Glutamatergic neuron (in vitro differentiated cells): ENCODE data around the gene ZFHX3. TPM values are rescaled to one million over a fixed set of nuclear protein-coding genes. Genes with fewer than 3 reads are reported as not detected.

ENCODE experiments used
- DNase-seq: peaks from one replicate; pipeline ENCODE4 v3.0.0; 2022
- H3K27ac Mint-ChIP-seq: one replicate; pipeline ENCODE4 v1.8.0; 2020; ENCODE audit warnings: mild to moderate bottlenecking, mixed read lengths, inconsistent platforms; ENCODE audit not compliant: unreplicated experiment
- H3K27me3 Mint-ChIP-seq: one replicate; pipeline ENCODE4 v1.8.0; 2020; ENCODE audit warnings: mild to moderate bottlenecking, moderate library complexity, mixed read lengths, inconsistent platforms; ENCODE audit not compliant: unreplicated experiment
- H3K36me3 Mint-ChIP-seq: one replicate; pipeline ENCODE4 v1.8.0; 2020; ENCODE audit warnings: mild to moderate bottlenecking, mixed read lengths, inconsistent platforms; ENCODE audit not compliant: unreplicated experiment
- H3K4me1 Mint-ChIP-seq: one replicate; pipeline ENCODE4 v1.8.0; 2020; ENCODE audit warnings: mild to moderate bottlenecking, low read depth, mixed read lengths, inconsistent platforms; ENCODE audit not compliant: unreplicated experiment
- H3K4me3 Mint-ChIP-seq: one replicate; pipeline ENCODE4 v1.8.0; 2020; ENCODE audit warnings: mild to moderate bottlenecking, mixed read lengths, inconsistent platforms; ENCODE audit not compliant: unreplicated experiment
- H3K9me3 Mint-ChIP-seq: one replicate; pipeline ENCODE4 v1.8.0; 2020; ENCODE audit warnings: mild to moderate bottlenecking, moderate library complexity, mixed read lengths, inconsistent platforms; ENCODE audit not compliant: unreplicated experiment
- total RNA-seq: library from RNA; stranded (reverse); fragmentation: NEBNext Ultra II Directional; extraction: Animal tissue kit (Norgen Biotek cat#: 25700); gene quantifications from one replicate; pipeline ENCODE4 v1.2.1, GENCODE V29; 2021; ENCODE audit not compliant: unreplicated experiment
- TF ChIP-seq, protein P1 (sequence below): fragments of 200-600 bp; sonication (generic); IDR thresholded peaks from one replicate; pipeline ENCODE4 v1.5.0; 2021; ENCODE audit not compliant: partially characterized antibody, unreplicated experiment

ZFHX3 gene
- total RNA-seq, 1 donor from 2014 or later = 6.8 TPM

DNA sequence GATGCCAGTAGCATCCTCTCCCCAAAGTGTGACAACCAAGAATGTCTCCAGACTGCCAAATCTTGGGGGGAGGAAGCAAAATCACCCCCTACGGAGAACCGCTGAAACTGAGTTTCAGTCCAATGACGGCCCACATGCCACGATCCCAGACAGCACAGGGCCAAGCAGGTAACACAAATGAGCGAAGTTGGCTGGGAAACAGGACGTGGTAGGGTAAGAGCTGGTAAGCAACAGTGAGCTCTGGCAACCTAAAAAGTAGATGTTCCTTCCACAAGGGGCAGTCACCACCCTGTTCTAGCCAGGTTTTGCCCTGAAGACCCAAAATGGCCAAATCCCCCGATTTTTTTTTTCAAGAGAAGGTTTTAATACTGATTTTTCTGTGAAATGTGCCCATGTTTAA lies 25.4 kb downstream of the ZFHX3 start:
- no peak for DNase-seq
- TF ChIP-seq, protein P1, sequence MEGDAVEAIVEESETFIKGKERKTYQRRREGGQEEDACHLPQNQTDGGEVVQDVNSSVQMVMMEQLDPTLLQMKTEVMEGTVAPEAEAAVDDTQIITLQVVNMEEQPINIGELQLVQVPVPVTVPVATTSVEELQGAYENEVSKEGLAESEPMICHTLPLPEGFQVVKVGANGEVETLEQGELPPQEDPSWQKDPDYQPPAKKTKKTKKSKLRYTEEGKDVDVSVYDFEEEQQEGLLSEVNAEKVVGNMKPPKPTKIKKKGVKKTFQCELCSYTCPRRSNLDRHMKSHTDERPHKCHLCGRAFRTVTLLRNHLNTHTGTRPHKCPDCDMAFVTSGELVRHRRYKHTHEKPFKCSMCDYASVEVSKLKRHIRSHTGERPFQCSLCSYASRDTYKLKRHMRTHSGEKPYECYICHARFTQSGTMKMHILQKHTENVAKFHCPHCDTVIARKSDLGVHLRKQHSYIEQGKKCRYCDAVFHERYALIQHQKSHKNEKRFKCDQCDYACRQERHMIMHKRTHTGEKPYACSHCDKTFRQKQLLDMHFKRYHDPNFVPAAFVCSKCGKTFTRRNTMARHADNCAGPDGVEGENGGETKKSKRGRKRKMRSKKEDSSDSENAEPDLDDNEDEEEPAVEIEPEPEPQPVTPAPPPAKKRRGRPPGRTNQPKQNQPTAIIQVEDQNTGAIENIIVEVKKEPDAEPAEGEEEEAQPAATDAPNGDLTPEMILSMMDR = no peak
- Mint-ChIP-seq H3K36me3 (no peaks in the 10 kb centered on the region), H3K9me3 (no peaks in the 10 kb centered on the region), H3K27me3 (peaks cover 10% of the 10 kb centered on the region), H3K4me3 (no peak overlapping the region), H3K27ac (no peak overlapping the region), H3K4me1 (peaks cover 10% of the 10 kb centered on the region)

DNA sequence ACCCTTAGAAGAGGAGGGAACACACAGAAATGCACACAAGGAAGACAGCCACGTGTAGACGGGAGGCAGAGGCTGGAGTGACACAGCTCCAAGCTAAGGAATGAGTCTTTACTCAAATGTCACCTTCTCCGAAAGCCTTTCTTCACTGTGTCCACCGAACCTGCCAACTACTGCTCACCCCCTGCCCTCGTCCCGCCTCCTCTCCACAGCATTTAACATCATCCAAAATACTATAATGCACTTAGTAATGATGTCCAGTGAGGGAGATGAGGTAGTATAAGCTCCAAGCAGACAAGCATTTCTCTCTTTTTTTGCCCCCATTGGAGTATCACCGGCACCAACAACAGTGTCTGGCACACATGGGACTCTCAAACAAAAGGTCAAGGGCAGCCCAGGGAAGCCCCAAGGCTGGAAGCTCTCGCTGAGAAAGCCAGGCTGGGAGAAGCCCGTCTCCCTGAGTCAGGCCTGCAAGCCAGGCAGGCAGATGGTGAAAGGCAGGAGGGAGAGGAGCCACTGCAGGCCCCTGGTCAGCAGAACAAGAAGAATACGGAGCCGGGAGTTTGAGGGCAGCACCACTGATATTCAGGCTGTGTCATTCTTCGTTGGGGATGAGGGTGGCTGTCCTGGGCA lies 25.9 kb downstream of the ZFHX3 start:
- Mint-ChIP-seq H3K4me1 (peaks cover 9% of the 10 kb centered on the region), H3K4me3 (no peak overlapping the region), H3K27ac (no peak overlapping the region), H3K27me3 (peaks cover 10% of the 10 kb centered on the region), H3K36me3 (no peaks in the 10 kb centered on the region), H3K9me3 (peaks cover 2% of the 10 kb centered on the region)
- no peak for DNase-seq
- TF ChIP-seq, protein P1 = no peak

DNA sequence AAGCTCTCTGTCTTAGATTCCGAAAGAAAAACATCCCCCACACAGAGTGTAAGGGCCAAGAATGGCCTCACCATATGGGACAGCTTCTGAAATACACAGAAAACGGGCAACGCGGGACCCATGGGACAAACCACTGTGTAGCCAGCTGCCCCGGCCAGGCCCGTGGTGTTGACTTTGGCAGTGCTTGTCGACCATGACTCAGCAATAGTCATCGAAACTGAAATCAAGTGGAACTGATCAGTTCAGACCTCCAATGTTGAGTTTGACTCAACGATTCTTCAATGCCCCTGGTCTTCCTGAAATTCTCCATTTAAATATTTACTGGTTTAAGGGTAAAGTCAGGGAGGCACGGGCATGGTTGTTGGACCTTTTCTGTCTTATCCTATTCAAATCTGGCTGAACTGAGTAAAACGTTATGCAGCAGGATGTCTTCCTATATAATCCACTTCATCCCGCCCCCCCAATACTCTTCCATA lies 27.5 kb downstream of the ZFHX3 start:
- Mint-ChIP-seq H3K4me1 (peaks cover 9% of the 10 kb centered on the region), H3K9me3 (peaks cover 2% of the 10 kb centered on the region), H3K27ac (no peak overlapping the region), H3K27me3 (peaks cover 10% of the 10 kb centered on the region), H3K4me3 (no peak overlapping the region), H3K36me3 (no peaks in the 10 kb centered on the region)
- no peak for DNase-seq
- TF ChIP-seq, protein P1 = no peak

DNA sequence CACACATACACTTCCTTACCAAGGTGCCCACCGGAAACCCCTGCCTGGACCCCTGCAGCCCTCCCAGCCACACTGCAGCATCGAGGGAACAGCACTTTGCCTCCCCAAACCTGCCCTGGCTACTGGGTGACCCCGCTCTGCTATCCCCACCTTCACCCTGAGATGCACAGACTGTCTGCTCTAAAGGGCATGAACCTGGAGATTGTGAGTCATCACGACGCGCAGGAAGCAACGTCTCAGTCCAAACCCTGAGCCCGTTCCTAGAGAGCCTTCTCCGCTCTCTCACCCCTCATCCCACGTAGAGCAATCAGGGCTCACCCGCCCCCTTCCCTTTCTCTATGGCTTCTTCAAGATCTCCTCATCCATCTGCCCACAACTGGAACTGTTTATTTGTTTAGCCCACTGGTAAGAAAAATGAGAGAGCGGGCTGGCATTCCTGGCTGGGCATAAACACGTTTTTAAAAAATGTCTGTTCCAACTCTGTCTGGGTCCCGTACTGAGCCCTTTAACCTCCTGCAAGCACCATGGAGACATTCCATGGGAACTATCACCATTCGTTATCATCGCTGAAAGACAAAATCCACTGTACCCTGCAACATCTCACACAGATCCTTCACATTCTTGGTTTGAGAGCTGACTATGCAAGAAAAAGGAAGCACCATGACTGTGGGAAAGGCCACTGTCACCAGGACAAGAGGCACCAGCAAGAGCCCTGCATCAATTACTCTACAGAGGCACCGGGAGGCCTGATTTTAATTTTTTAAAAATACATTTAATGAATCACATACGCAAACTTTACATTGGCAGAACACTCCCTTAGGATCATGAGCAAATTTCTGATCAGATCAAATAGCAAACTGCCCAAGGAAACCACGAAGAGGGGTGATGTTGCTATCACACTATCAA lies 28.2 kb downstream of the ZFHX3 start:
- peaks cover 2% of the 10 kb centered on the region for H3K9me3 Mint-ChIP-seq
- peaks cover 9% of the 10 kb centered on the region for H3K4me1 Mint-ChIP-seq

More for the DNA sequence above, 28.2 kb downstream of the ZFHX3 start:
- no peak for DNase-seq
- TF ChIP-seq, protein P1 = no peak
- Mint-ChIP-seq H3K4me3 (no peak overlapping the region), H3K27ac (no peak overlapping the region), H3K27me3 (peaks cover 10% of the 10 kb centered on the region), H3K36me3 (no peaks in the 10 kb centered on the region)
